ENCODE results near the gene HNRNPLL.

The HNRNPLL gene

DNA sequence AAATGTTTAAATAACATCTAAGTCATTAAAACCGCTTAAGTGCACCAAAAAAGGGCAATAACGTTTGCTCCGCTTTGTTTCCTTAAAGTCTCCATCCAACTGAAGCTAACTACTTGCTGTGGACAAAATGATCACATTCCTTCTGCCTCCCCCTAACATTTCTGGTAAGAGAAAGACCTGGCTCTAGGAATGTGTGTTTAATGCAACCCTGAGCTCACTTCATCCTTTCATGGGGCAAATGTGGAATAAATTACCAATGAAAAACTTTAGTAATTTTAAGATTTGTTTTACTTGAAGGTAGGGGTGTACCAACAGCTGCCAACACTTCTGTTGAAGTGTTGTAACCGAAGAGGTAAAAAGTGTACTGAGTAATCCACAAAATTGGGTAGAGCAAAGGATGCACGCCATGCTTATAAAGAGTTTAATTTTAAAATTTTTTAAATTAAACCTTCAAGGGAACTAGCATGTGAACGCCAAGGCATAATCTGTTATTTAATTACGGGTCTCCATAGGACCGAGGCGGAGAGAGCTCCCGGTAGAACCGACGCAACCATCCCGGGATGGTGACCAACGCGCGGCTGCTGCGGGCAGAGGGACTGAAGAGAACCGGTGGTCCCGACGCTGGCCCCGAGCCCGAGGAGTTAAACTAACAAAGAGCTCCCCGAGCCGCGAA, 1.1 kb downstream of the HNRNPLL start:
- peaks cover 21 to 32% of the 10 kb centered on the region in 2 donors for H3K4me1 ChIP-seq (ENCODE audit: control insufficient read depth in 1 of 2, insufficient read depth in 2 of 2, low read length in 2 of 2)
- peak overlapping the region; percentile 76 to 92 for H3K4me3 ChIP-seq (ENCODE audit: low read depth in 1 of 2, low read length in 2 of 2)
- peak overlapping the region; percentile 88 for H3K27ac ChIP-seq (ENCODE audit: low read length)
- no peaks in the 10 kb centered on the region for H3K36me3 ChIP-seq (ENCODE audit: control insufficient read depth in 1 of 2, insufficient read depth in 2 of 2, low read length in 2 of 2)
- H3K27me3 ChIP-seq (ENCODE audit: low read depth, low read length) = no peaks in the 10 kb centered on the region
- no peaks in the 10 kb centered on the region for H3K9me3 ChIP-seq (ENCODE audit: control insufficient read depth in 1 of 2, low read length in 2 of 2)

DNA sequence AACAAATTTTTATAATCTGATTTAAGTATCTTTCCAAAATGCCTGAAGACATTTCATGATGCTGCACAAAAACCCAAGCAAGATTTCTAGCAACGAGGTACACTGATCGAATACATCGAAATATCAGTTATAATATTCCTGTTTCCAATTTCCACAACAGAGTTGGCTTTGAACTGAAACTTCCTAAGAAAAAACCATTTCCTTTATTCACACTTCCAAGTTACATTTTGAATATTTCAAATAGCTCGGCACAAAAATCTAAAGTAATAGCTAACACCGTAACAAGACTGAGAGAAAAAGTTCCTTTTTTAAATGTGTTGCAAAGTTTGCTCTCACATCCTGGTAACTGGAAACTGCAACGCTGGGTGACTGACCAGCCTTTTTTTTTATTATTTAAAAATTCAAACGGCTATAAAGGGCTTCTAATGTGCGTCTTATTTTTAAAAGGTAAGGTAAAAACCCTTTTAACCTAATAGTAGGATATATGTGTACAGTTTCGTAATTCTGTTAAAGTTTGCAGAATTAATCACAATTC, 1.7 kb downstream of the HNRNPLL start:
- Histone ChIP-seq H3K9me3 (ENCODE audit: control insufficient read depth in 1 of 2, low read length in 2 of 2) (no peaks in the 10 kb centered on the region), H3K4me1 (ENCODE audit: control insufficient read depth in 1 of 2, insufficient read depth in 2 of 2, low read length in 2 of 2) (peaks cover 21 to 38% of the 10 kb centered on the region in 2 donors), H3K27ac (ENCODE audit: low read length) (peak overlapping the region; percentile 88), H3K4me3 (ENCODE audit: low read depth in 1 of 2, low read length in 2 of 2) (peak overlapping the region; percentile 76 to 92), H3K27me3 (ENCODE audit: low read depth, low read length) (no peaks in the 10 kb centered on the region), H3K36me3 (ENCODE audit: control insufficient read depth in 1 of 2, insufficient read depth in 2 of 2, low read length in 2 of 2) (no peaks in the 10 kb centered on the region)

DNA sequence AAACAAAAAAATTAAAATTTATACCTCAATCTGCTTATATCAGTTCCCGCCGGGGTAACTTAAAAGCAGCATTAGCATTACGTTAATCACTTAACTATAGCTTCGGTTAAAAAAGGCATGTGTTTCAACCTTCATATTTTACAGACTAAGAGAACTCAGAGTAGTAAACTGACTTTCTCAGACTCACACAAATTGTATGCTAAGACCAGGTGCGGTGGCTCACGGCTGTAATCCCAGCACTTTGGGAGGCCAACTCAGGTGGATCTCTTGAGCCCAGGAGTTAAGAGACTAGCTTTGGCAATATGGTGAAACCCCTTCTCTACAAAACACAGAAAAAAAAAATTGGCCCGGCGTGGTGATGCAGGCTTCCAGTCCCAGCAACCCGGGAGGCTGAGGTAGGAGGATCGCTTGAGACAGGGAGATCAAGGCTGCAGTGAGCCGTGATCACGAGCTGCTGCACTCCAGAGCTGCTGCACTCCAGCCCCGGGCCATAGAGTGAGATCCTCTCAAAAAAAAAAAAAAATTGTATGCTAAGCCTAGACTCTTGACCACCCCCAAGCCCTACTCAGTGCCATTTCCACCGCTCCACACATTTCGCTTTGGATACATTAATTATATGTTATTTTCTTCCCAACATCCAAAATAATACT, 2.4 kb downstream of the HNRNPLL start:
- Histone ChIP-seq H3K4me3 (ENCODE audit: low read depth in 1 of 2, low read length in 2 of 2) (peak overlapping the region; percentile 76 to 92), H3K36me3 (ENCODE audit: control insufficient read depth in 1 of 2, insufficient read depth in 2 of 2, low read length in 2 of 2) (no peaks in the 10 kb centered on the region), H3K9me3 (ENCODE audit: control insufficient read depth in 1 of 2, low read length in 2 of 2) (no peaks in the 10 kb centered on the region), H3K4me1 (ENCODE audit: control insufficient read depth in 1 of 2, insufficient read depth in 2 of 2, low read length in 2 of 2) (peaks cover 21 to 39% of the 10 kb centered on the region in 2 donors), H3K27ac (ENCODE audit: low read length) (peak overlapping the region; percentile 88), H3K27me3 (ENCODE audit: low read depth, low read length) (no peaks in the 10 kb centered on the region)

DNA sequence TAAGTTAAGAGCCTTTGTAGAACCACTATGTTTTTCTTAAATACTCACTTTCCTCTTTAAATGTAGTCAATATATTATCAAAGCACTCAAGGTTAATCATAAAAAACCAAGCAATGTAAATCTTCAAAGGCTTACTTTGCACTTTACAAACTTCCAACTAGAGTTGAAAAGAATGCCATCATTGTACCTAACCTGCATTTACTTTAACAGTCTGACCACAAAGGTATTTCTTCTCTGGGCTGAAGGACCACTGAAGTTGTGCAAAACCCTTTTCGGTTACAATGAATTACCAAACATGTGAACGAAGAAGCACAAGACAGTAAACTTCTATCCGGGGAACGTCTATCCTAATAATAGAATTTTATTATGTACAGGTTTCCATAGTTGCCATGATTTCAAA, 3.0 kb downstream of the HNRNPLL start:
- H3K36me3 ChIP-seq (ENCODE audit: control insufficient read depth in 1 of 2, insufficient read depth in 2 of 2, low read length in 2 of 2) = no peaks in the 10 kb centered on the region
- H3K27ac ChIP-seq (ENCODE audit: low read length) = peak overlapping the region; percentile 88
- H3K4me3 ChIP-seq (ENCODE audit: low read depth in 1 of 2, low read length in 2 of 2) = peak overlapping the region; percentile 76 to 92
- no peaks in the 10 kb centered on the region for H3K9me3 ChIP-seq (ENCODE audit: control insufficient read depth in 1 of 2, low read length in 2 of 2)
- no peaks in the 10 kb centered on the region for H3K27me3 ChIP-seq (ENCODE audit: low read depth, low read length)
- peaks cover 21 to 44% of the 10 kb centered on the region in 2 donors for H3K4me1 ChIP-seq (ENCODE audit: control insufficient read depth in 1 of 2, insufficient read depth in 2 of 2, low read length in 2 of 2)

GRCh38 chr2:38598991-38599295, 3.8 kb downstream of the HNRNPLL start:
- peak overlapping the region; percentile 76 to 92 for H3K4me3 ChIP-seq (ENCODE audit: low read depth in 1 of 2, low read length in 2 of 2)
- H3K9me3 ChIP-seq (ENCODE audit: control insufficient read depth in 1 of 2, low read length in 2 of 2) = no peaks in the 10 kb centered on the region
- H3K4me1 ChIP-seq (ENCODE audit: control insufficient read depth in 1 of 2, insufficient read depth in 2 of 2, low read length in 2 of 2) = peaks cover 21 to 47% of the 10 kb centered on the region in 2 donors
- no peaks in the 10 kb centered on the region for H3K36me3 ChIP-seq (ENCODE audit: control insufficient read depth in 1 of 2, insufficient read depth in 2 of 2, low read length in 2 of 2)
- H3K27me3 ChIP-seq (ENCODE audit: low read depth, low read length) = no peaks in the 10 kb centered on the region
- peak overlapping the region; percentile 88 for H3K27ac ChIP-seq (ENCODE audit: low read length)

DNA sequence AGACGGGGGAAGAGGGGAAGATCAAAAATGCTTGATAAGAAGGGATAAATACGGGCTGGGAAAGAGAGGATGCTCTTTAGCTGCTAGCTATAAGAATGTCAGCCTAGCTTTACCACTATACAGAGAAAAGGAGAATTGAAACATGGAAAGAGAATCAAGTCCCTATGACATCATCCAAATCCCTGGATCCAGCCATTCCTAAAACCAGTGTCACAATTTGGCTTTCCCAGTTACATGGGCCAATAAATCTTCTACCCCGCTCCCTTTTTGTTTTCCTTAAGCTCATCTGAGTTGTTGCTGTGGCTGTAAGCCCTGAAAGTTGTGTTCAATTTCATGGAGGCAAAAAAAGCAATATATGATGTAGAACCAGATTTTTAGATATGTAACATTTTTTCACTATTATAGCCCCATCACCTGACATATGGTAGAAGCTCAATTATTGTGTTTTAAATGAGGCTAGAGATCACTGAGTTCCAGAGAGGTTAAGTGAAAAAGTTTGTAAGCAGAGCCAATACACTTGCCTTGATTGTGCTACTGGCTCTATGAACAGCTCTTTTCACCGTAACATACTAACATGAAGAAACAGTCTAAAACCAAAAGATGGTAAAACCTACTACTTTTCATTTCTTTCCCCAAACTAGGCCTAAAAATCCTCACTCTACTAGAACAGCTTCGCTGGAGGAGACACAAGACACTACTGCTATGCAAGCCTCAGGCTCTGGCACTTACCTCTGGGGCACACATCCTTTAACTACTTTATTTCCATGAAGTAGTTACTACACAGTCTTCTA, 4.3 kb downstream of the HNRNPLL start:
- no peaks in the 10 kb centered on the region for H3K36me3 ChIP-seq (ENCODE audit: control insufficient read depth in 1 of 2, insufficient read depth in 2 of 2, low read length in 2 of 2)
- no peaks in the 10 kb centered on the region for H3K27me3 ChIP-seq (ENCODE audit: low read depth, low read length)
- peaks cover 21 to 43% of the 10 kb centered on the region in 2 donors for H3K4me1 ChIP-seq (ENCODE audit: control insufficient read depth in 1 of 2, insufficient read depth in 2 of 2, low read length in 2 of 2)
- peak overlapping the region; percentile 76 to 92 for H3K4me3 ChIP-seq (ENCODE audit: low read depth in 1 of 2, low read length in 2 of 2)
- peak overlapping the region; percentile 88 for H3K27ac ChIP-seq (ENCODE audit: low read length)
- no peaks in the 10 kb centered on the region for H3K9me3 ChIP-seq (ENCODE audit: control insufficient read depth in 1 of 2, low read length in 2 of 2)

DNA sequence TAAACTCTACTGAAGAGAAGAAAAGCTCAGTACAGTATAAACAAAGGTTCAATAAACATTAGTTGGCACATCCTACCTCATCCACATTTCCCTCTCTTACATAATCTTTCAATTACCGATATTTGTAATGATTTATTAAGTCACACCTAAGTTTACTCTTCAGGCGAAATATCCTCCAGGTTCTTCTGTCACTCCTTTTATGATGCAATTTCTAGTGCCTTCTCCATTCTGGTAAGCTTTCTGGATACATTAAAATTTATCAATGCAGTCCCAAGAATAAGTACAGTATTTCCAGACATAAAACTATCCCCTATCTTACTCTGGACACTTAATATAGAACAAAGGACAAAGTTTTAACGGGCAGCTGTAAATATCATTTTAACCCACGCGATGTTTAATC, 5.6 kb downstream of the HNRNPLL start:
- peaks cover 21 to 50% of the 10 kb centered on the region in 2 donors for H3K4me1 ChIP-seq (ENCODE audit: control insufficient read depth in 1 of 2, insufficient read depth in 2 of 2, low read length in 2 of 2)
- no peak overlapping the region for H3K4me3 ChIP-seq (ENCODE audit: low read depth in 1 of 2, low read length in 2 of 2)
- H3K9me3 ChIP-seq (ENCODE audit: control insufficient read depth in 1 of 2, low read length in 2 of 2) = no peaks in the 10 kb centered on the region
- no peaks in the 10 kb centered on the region for H3K36me3 ChIP-seq (ENCODE audit: control insufficient read depth in 1 of 2, insufficient read depth in 2 of 2, low read length in 2 of 2)
- H3K27ac ChIP-seq (ENCODE audit: low read length) = no peak overlapping the region
- H3K27me3 ChIP-seq (ENCODE audit: low read depth, low read length) = no peaks in the 10 kb centered on the region

GRCh38 chr2:38596229-38596628, 6.5 kb downstream of the HNRNPLL start:
- H3K27me3 ChIP-seq (ENCODE audit: low read depth, low read length) = no peaks in the 10 kb centered on the region
- no peaks in the 10 kb centered on the region for H3K36me3 ChIP-seq (ENCODE audit: control insufficient read depth in 1 of 2, insufficient read depth in 2 of 2, low read length in 2 of 2)
- no peak overlapping the region for H3K27ac ChIP-seq (ENCODE audit: low read length)
- no peaks in the 10 kb centered on the region for H3K9me3 ChIP-seq (ENCODE audit: control insufficient read depth in 1 of 2, low read length in 2 of 2)
- H3K4me3 ChIP-seq (ENCODE audit: low read depth in 1 of 2, low read length in 2 of 2) = no peak overlapping the region
- peaks cover 21 to 51% of the 10 kb centered on the region in 2 donors for H3K4me1 ChIP-seq (ENCODE audit: control insufficient read depth in 1 of 2, insufficient read depth in 2 of 2, low read length in 2 of 2)

DNA sequence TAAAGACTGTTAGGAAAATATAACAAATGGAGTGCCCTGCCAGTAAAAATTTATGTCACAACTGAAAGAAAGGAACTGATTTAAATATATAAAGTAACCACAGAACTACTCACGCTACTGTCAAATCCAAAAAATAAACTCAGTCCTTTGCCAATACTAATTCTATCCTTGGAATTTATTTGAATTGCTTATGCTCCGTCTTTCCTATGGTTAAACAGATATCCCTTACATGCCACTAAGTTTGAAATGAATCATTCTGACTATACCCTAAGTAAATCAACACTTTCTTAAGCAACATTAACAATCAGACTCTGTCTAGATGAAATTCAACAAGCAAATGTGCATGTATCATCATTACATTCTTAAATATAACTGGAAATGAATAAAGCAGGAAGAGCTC, 9.8 kb downstream of the HNRNPLL start:
- no peak overlapping the region for H3K4me3 ChIP-seq (ENCODE audit: low read depth in 1 of 2, low read length in 2 of 2)
- H3K27me3 ChIP-seq (ENCODE audit: low read depth, low read length) = no peaks in the 10 kb centered on the region
- H3K27ac ChIP-seq (ENCODE audit: low read length) = no peak overlapping the region
- no peaks in the 10 kb centered on the region for H3K9me3 ChIP-seq (ENCODE audit: control insufficient read depth in 1 of 2, low read length in 2 of 2)
- H3K4me1 ChIP-seq (ENCODE audit: control insufficient read depth in 1 of 2, insufficient read depth in 2 of 2, low read length in 2 of 2) = peaks cover 6 to 49% of the 10 kb centered on the region in 2 donors
- peaks cover 0 to 8% of the 10 kb centered on the region in 2 donors for H3K36me3 ChIP-seq (ENCODE audit: control insufficient read depth in 1 of 2, insufficient read depth in 2 of 2, low read length in 2 of 2)

GRCh38 chr2:38591152-38591551, 11.6 kb downstream of the HNRNPLL start:
- H3K27ac ChIP-seq (ENCODE audit: low read length) = no peak overlapping the region
- peaks cover 0 to 8% of the 10 kb centered on the region in 2 donors for H3K36me3 ChIP-seq (ENCODE audit: control insufficient read depth in 1 of 2, insufficient read depth in 2 of 2, low read length in 2 of 2)
- peaks cover 0 to 47% of the 10 kb centered on the region in 2 donors for H3K4me1 ChIP-seq (ENCODE audit: control insufficient read depth in 1 of 2, insufficient read depth in 2 of 2, low read length in 2 of 2)
- H3K4me3 ChIP-seq (ENCODE audit: low read depth in 1 of 2, low read length in 2 of 2) = no peak overlapping the region
- no peaks in the 10 kb centered on the region for H3K9me3 ChIP-seq (ENCODE audit: control insufficient read depth in 1 of 2, low read length in 2 of 2)
- no peaks in the 10 kb centered on the region for H3K27me3 ChIP-seq (ENCODE audit: low read depth, low read length)

GRCh38 chr2:38590053-38590452, 12.7 kb downstream of the HNRNPLL start:
- H3K36me3 ChIP-seq (ENCODE audit: control insufficient read depth in 1 of 2, insufficient read depth in 2 of 2, low read length in 2 of 2) = peaks cover 0 to 15% of the 10 kb centered on the region in 2 donors
- H3K4me1 ChIP-seq (ENCODE audit: control insufficient read depth in 1 of 2, insufficient read depth in 2 of 2, low read length in 2 of 2) = peaks cover 0 to 53% of the 10 kb centered on the region in 2 donors
- H3K27ac ChIP-seq (ENCODE audit: low read length) = peak overlapping the region; percentile 14
- no peaks in the 10 kb centered on the region for H3K27me3 ChIP-seq (ENCODE audit: low read depth, low read length)
- H3K9me3 ChIP-seq (ENCODE audit: control insufficient read depth in 1 of 2, low read length in 2 of 2) = no peaks in the 10 kb centered on the region
- H3K4me3 ChIP-seq (ENCODE audit: low read depth in 1 of 2, low read length in 2 of 2) = no peak overlapping the region

Measured in muscle layer of duodenum (tissue), 2 donors.